EL (cell line): ENCODE data around the gene CD247.

ENCODE experiments used
- DNase-seq: peaks from one replicate; pipeline ENCODE4 v3.0.0-alpha.2; 2016

CD247 gene

DNA sequence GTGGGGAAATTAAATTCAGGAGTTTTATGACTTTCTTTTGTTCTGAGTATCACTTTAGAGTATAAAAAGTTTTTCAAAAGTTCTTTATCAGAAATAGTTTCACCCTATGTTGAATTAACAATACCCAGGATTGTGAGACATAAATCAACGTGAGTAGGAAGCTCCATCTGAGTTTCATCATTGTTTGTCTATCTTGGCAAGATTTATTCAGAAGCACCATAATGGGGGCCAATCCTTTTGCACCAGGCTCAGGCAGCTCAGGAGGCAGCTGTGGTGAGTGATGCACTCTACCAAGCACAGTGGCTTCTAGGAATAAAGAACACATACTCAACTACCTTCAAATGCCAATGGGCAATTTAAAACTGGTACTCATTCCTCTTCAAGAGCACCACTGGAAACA lies 23.3 kb upstream of the CD247 start:
- no peak for DNase-seq

GRCh38 chr1:167541003-167541402 lies 22.7 kb upstream of the CD247 start:
- DNase-seq, result no peak

GRCh38 chr1:167538657-167539056 lies 20.3 kb upstream of the CD247 start:
- peak; percentile 33 for DNase-seq

DNA sequence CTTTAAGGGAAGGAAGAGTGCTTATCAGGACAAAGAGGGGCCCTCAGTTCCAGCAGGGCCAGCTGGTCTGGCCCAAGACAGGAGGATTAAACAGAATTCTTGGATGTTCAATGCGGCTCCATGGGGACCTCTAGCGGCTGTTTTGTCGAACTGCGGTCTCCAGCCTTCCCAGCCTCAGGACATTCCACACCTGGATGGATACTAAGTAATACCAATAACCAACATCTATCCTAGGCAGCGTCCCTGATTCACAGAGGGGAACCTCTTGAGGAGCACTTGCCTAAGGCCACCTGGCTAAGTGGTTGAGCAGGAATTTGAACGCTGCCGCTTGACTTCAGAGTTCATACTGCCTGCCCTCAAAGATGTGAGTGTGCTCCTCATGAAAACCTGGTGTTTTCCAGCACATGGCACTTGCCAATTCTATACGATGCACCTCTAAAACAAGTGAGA lies 15.5 kb upstream of the CD247 start:
- peak; percentile 53 for DNase-seq

- no peak for DNase-seq
Measured at GRCh38 chr1:167532964-167533824, 14.9 kb upstream of the CD247 start.

GRCh38 chr1:167532375-167532774 lies 14.0 kb upstream of the CD247 start:
- no peak for DNase-seq

- DNase-seq, result peak; percentile 19
Measured at GRCh38 chr1:167529829-167530474, 11.6 kb upstream of the CD247 start.

GRCh38 chr1:167528057-167528728 lies 9.9 kb upstream of the CD247 start:
- DNase-seq, result no peak

DNA sequence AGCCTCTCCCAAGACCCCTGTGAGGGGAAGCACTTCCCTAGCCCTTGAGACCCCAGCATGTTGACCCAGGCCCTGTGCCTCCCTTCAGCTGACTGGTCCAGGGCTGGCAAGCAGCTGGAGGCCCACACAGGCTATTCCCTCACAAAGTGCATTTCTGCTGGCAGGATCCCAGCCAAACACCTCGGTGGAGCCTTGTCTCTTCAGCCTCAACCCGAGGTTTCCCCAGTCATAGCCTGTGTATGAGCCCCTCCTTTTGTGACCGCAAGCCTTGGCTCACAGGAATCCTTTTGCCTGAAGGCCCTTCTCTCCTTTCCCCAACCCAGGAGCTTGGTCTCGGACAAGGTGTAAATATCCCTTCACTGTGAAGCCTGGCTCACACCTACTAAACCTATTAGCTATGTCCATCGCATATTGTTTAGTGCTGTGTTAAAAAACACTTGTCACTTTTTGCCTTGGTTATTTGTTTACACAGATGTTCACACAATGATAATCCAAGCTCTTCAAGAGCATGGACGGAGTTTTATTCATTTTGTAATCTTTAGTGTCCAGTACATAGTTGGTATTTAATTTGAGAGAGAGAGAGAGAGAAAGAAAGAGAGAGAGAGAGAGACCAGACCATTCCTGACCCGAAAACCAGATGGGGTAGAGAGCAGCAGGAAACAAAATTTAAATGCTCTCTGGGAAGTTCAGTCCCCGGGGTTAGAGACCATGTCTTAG lies 8.5 kb upstream of the CD247 start:
- DNase-seq, result no peak

DNA sequence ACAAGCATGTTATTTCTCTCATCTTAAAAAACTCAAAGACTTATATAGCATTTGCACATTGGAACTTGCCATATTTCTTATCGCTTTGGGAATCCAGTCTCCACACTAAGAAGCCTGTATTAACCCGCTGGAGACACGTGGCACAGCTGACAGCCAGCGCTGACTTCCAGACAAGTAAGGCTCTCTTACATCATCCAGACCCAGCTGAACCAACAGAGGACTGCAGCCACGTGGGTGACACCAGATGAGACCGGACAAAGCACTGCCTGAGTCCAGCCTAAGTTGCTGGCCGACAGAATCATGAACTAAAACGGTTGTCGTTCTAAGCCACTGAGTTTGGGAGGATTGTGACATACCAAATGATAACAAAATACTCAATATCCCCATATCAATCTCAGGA lies 6.3 kb upstream of the CD247 start:
- DNase-seq, result no peak

DNA sequence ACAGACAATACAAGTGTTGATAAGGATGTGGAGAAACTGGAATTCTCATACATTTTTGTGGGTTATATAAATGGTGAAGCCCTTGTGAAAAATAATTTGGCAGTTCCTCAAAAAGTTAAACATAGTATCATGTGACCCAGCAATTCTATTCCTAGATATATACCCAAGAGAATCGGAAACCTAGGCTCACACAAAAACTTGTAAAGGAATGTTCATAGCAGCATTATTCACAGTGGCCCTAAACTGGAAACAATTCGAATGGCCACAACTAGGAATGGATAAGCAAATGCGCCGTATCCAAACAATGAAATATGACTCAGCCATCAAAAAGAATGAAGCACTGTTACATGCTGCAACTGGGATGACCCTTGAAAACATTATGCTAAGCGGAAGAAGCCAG lies 3.9 kb upstream of the CD247 start:
- DNase-seq, result no peak

DNA sequence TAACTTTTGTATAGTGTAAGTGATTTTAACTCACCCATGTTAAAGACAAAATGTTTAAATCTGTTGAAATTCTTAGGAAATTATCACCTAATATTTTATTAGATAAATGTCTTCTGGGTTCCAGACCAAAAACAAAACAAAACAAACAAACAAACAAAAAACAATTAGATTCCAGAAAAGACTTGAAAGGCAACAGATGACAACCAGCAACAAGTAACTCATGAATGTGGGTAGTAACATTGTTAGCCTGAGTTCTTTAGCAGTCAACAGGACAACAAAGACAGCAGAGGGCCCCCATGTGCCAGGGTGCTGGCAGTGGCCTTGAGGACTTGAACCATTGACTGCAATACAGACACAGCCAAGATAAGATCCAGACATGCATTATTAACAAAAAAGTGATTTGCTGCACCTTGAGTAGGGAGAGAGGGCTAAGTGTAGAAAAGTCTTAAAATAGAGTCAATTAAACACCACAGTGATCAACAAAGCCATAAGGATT lies 2.4 kb upstream of the CD247 start:
- DNase-seq, result no peak

GRCh38 chr1:167517535-167518330 lies 596 bp downstream of the CD247 start:
- peak; percentile 43 for DNase-seq

GRCh38 chr1:167516404-167517388 lies 1.6 kb downstream of the CD247 start:
- DNase-seq, result no peak

GRCh38 chr1:167515893-167516321 lies 2.4 kb downstream of the CD247 start:
- no peak for DNase-seq

DNA sequence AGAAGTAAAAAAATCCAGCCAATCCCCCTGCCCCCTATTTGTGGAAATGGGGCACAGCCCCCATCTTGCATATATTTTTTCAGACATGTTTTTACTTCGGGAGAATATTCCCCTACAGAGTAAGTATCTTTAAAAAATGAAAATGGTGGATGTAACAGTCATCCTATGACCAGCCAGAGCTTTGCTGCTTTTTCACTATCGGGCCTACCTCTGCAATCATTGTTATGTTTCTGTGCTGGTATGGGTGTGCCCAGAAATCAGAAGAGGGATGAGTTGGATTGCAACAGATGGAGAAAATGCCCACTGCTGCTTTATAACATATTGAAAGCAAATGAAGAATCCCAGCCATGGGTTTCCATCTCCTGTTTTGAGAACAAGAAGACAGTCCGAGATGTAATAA lies 2.9 kb downstream of the CD247 start:
- no peak for DNase-seq

DNA sequence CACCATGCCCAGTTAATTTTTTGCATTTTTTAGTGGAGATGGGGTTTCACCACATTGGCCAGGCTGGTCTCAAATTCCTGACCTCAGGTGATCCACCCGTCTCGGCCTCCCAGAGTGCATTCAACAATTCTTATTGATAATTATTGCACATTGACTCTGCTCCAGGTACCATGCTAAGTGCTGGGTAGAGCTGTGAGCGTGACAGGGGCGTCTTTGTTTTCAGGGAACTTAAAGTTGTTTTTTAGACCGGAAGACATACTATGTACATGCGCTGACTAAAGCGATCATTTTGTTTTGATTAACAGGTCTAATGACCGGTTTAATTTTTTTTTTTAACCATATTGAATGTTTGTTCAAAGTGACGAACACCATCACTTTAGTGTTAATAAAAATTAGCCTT lies 4.0 kb downstream of the CD247 start:
- no peak for DNase-seq

DNA sequence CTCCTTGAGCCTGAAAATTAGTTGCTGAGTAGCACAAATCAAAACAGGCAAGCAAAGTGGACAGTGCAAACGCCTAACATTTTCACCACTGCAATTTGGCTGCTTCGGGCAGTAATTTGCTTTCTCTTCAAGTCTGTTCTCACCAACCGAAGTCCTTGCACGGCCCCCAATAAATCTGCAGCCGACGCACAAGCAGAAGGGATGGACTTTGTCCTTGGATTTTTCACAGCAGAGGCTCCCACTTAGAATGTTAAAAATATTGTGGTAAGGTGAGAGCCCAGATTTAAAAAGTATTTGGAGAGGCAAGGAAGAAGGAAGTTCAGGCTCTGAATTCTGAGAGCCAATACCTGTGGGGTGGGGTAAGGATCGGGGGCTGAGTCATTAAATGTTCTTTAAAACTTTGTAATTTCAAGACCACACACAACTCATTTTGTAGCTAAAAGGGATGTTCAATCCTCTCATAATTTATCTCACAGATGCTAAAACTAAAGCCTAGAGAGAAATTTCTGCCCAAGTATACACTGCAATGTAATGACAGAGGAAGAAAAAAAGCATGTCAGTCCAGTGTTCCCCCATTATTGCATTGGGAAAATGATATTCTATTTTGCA lies 6.2 kb downstream of the CD247 start:
- no peak for DNase-seq

DNA sequence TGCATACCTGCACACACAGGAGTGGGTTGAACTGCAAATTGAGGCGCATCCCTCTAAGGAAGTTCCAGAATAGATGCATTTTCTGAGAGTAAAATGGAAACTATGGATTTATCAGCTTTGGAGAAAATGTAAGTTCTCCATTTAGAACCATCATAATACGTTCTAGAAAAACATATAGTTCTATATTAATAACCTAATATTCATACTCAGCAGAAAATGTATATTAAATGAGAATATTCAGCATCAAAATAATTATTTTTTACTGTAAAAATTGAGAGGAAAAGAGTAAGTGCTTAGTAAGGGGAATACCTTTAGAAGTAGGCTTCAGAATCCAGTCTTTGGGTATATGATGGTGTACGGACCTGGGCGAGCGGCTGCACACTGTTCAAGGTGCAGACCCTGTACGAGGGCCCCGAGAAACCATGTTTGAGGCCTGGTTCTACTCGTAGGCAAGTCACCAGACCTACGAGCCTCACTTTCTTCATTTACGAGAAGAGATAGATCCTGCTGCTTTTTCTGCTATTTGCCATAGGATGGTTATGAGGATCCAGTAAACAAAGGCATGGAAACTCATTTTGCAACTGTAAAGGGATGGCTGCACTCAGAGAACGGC lies 6.8 kb downstream of the CD247 start:
- no peak for DNase-seq

DNA sequence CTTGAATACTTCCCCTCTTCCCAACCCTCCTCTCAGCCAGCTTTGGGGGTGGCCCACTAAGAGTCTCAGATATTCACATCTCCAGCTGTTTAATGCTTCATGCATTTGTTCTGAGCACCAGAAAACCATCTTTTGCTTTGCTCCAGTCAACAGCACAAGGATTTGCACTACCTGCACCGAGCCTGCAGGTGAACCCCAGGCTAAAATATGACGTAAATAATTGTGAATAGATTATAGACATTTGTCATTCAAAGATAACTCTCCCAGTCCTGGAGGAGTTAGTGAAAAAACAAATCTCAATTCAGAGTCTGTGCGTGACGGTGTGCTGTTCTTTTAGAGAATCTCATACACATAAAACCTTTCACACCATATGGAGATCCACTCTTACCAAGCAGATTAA lies 7.4 kb downstream of the CD247 start:
- no peak for DNase-seq
